Measurements from ENCODE around the gene FOXP2. TPM values are rescaled to one million over a fixed set of nuclear protein-coding genes. Genes with fewer than 3 reads are reported as not detected.

FOXP2 gene
- total RNA-seq, 1 donor from 2014 or later = 13.9 TPM

DNA sequence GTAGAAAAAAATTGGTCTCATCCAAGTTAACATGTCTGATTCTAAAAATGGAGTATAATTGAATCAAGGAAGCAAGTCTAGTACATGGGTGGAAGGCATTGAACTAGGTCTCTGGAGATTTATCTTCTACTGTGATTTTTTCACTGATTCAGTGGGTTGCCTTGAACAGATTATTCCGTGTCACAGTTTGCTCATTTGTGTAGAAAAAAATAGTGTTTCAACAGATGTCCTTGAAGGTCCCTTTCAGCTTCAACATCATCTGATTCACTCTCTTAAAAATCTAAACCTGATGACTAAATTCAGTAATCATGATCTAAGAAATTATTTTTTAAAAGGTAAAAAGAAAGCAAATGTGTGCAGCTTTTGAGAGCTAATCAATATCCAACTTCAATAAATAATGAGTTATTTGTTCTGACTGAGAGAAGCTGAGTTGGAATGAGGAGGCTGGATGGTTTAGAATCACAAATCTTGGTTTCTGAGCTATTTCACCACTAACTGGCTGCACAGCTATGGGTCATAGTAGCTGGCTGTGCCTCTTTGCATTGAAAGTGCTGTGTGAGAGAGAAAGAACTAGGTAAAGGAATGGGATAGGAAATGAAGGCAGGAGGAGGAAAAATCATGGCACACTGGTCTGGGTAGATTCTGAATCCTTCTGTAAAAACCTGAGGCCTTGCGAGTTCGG, 285.8 kb downstream of the FOXP2 start:
- no peaks in the 10 kb centered on the region for H3K36me3 Mint-ChIP-seq
- DNase-seq (ENCODE audit: low spot score in 2 of 2, unreplicated experiment in 2 of 2) = no peak
- H3K27ac Mint-ChIP-seq = no peak overlapping the region
- TF ChIP-seq, protein P1, sequence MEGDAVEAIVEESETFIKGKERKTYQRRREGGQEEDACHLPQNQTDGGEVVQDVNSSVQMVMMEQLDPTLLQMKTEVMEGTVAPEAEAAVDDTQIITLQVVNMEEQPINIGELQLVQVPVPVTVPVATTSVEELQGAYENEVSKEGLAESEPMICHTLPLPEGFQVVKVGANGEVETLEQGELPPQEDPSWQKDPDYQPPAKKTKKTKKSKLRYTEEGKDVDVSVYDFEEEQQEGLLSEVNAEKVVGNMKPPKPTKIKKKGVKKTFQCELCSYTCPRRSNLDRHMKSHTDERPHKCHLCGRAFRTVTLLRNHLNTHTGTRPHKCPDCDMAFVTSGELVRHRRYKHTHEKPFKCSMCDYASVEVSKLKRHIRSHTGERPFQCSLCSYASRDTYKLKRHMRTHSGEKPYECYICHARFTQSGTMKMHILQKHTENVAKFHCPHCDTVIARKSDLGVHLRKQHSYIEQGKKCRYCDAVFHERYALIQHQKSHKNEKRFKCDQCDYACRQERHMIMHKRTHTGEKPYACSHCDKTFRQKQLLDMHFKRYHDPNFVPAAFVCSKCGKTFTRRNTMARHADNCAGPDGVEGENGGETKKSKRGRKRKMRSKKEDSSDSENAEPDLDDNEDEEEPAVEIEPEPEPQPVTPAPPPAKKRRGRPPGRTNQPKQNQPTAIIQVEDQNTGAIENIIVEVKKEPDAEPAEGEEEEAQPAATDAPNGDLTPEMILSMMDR (IDR thresholded peaks at IDR 0.05; ENCODE audit: unreplicated experiment) = no peak
- H3K4me1 Mint-ChIP-seq = no peaks in the 10 kb centered on the region
- H3K4me3 Mint-ChIP-seq = no peak overlapping the region
- peaks cover 2% of the 10 kb centered on the region for H3K27me3 Mint-ChIP-seq (ENCODE audit: low read depth)
- H3K9me3 Mint-ChIP-seq = peaks cover 6% of the 10 kb centered on the region

DNA sequence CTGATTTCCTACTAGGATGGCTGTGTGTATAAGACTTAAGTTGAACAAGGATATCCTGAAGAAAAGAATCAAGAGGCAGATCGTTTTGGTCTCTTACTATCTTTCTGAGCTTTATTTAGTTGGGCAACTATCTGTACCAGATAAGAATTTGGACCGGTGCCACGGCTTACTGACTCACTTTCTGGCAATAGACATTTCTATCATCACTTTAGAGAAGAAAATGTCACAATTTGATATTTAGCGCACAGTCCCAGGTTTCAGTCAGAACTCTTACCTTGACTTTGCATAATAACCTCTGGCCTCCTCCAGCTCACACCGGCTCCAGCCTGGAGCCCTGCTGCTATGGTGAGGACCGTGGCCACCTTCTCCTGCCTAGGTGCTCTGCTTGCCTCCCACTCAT, 289.1 kb downstream of the FOXP2 start:
- H3K27ac Mint-ChIP-seq = no peak overlapping the region
- H3K27me3 Mint-ChIP-seq (ENCODE audit: low read depth) = no peaks in the 10 kb centered on the region
- H3K36me3 Mint-ChIP-seq = no peaks in the 10 kb centered on the region
- H3K9me3 Mint-ChIP-seq = peaks cover 6% of the 10 kb centered on the region
- TF ChIP-seq, protein P1 (IDR thresholded peaks at IDR 0.05; ENCODE audit: unreplicated experiment) = no peak
- no peaks in the 10 kb centered on the region for H3K4me1 Mint-ChIP-seq
- H3K4me3 Mint-ChIP-seq = no peak overlapping the region
- no peak for DNase-seq (ENCODE audit: low spot score in 2 of 2, unreplicated experiment in 2 of 2)

DNA sequence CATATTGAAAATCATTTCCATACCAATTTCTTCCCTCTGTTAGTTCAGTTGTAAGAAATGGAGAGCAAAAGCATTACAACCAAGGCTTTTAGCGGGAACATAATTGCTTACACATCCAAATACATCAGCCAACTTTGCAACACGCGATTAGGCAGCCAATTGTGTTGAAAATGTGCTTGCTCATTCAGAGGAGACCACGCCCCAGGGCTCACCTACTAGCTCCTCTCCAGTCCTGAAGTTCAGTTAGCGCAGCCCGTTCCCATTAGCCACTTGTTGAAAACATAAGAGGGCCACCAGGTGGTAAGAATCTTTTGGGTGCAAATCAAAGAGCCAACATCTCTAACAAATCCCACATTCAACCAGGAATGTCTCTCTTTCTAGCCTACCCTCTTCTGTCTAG, 294.0 kb downstream of the FOXP2 start:
- Mint-ChIP-seq H3K4me3 (no peak overlapping the region), H3K36me3 (no peaks in the 10 kb centered on the region), H3K4me1 (peaks cover 8% of the 10 kb centered on the region), H3K9me3 (peaks cover 6% of the 10 kb centered on the region), H3K27me3 (ENCODE audit: low read depth) (no peaks in the 10 kb centered on the region), H3K27ac (no peak overlapping the region)
- TF ChIP-seq, protein P1 (IDR thresholded peaks at IDR 0.05; ENCODE audit: unreplicated experiment) = no peak
- no peak for DNase-seq (ENCODE audit: low spot score in 2 of 2, unreplicated experiment in 2 of 2)

DNA sequence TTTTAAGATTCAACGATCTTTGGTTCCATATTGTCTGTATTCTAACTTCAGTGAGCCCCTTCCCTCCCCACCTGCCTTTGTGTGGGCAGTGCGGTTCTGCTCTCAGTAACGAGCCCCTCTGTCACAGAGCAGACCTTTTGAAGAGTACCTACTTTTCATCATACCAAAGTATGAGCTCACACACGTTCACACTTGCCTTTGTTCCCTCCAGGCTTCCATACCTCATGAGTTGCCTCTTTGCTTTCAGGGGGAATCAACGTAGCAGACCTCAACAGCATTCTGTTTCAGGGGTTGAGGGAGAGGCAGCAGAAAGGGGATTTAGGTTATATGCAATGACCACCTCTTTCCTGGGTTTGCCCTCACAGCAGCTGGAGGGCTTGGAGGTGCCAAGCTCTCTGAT, 295.9 kb downstream of the FOXP2 start:
- TF ChIP-seq, protein P1 (IDR thresholded peaks at IDR 0.05; ENCODE audit: unreplicated experiment) = no peak
- no peaks in the 10 kb centered on the region for H3K36me3 Mint-ChIP-seq

DNA sequence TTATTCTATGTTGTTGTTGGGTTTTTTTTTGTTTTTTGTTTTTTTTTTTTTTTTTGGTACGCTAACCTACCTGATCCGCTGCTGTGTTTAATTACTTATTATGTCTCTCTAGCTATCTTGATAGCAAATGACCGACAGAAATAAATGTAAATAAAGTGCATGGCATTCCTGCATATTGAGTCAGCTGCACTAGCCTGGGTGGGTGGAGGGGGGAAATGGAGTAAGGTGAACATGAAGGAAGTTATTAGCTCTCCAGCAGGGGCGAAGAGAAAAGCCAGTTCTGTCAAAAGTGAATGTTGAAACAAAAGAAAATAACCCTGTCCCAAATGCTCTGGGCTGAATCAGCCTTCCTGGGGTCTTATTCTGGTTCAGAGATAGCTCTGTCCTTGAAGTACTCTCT, 296.6 kb downstream of the FOXP2 start:
- no peak for DNase-seq (ENCODE audit: low spot score in 2 of 2, unreplicated experiment in 2 of 2)
- no peaks in the 10 kb centered on the region for H3K36me3 Mint-ChIP-seq
- TF ChIP-seq, protein P1 (IDR thresholded peaks at IDR 0.05; ENCODE audit: unreplicated experiment) = no peak
- no peak overlapping the region for H3K4me3 Mint-ChIP-seq
- no peaks in the 10 kb centered on the region for H3K27me3 Mint-ChIP-seq (ENCODE audit: low read depth)
- H3K4me1 Mint-ChIP-seq = peaks cover 8% of the 10 kb centered on the region
- no peaks in the 10 kb centered on the region for H3K9me3 Mint-ChIP-seq
- no peak overlapping the region for H3K27ac Mint-ChIP-seq

More for the DNA sequence above, 295.9 kb downstream of the FOXP2 start:
- Mint-ChIP-seq H3K4me1 (peaks cover 8% of the 10 kb centered on the region), H3K4me3 (no peak overlapping the region), H3K27me3 (ENCODE audit: low read depth) (no peaks in the 10 kb centered on the region), H3K9me3 (no peaks in the 10 kb centered on the region), H3K27ac (no peak overlapping the region)
- no peak for DNase-seq (ENCODE audit: low spot score in 2 of 2, unreplicated experiment in 2 of 2)
